Hepatocyte (in vitro differentiated cells): ENCODE measurements around the gene CRAMP1. TPM values are rescaled to one million over a fixed set of nuclear protein-coding genes. Genes with fewer than 3 reads are reported as not detected.

ENCODE experiments used
- DNase-seq: peaks from one replicate; pipeline ENCODE4 v3.0.0-alpha.2; 2016; ENCODE audit warnings: low spot score
- H2AFZ ChIP-seq: fragments of 200-600 bp; sonication (generic); 2 replicates; pipeline ENCODE4 v1.6.0; 2016; ENCODE audit warnings: antibody characterized with exemption, mild to moderate bottlenecking
- H3K27ac ChIP-seq: fragments of 200-600 bp; sonication (generic); 2 replicates; pipeline ENCODE4 v1.5.1; 2016; ENCODE audit warnings: mild to moderate bottlenecking
- H3K27me3 ChIP-seq: fragments of 200-600 bp; sonication (generic); 2 replicates; pipeline ENCODE4 v1.6.1; 2016
- H3K36me3 ChIP-seq: fragments of 200-600 bp; sonication (generic); replicated peaks from 2 replicates; pipeline ENCODE4 v1.5.1; 2016; ENCODE audit warnings: low read depth; ENCODE audit not compliant: insufficient read depth
- H3K4me1 ChIP-seq: fragments of 200-600 bp; sonication (generic); 2 replicates; pipeline ENCODE4 v1.5.1; 2016; ENCODE audit warnings: mild to moderate bottlenecking, moderate library complexity; ENCODE audit not compliant: insufficient read depth
- H3K4me2 ChIP-seq: fragments of 200-600 bp; sonication (generic); 2 replicates; pipeline ENCODE4 v1.6.0; 2016
- H3K4me3 ChIP-seq: fragments of 200-600 bp; sonication (generic); 2 replicates; pipeline ENCODE4 v1.5.1; 2016; ENCODE audit warnings: mild to moderate bottlenecking
- H3K79me2 ChIP-seq: fragments of 200-600 bp; sonication (generic); 2 replicates; pipeline ENCODE4 v1.6.0; 2017; ENCODE audit warnings: mild to moderate bottlenecking
- H3K9me2 ChIP-seq: fragments of 200-600 bp; sonication (generic); replicated peaks from 2 replicates; pipeline ENCODE4 v1.6.0; 2017; ENCODE audit warnings: mild to moderate bottlenecking; ENCODE audit not compliant: insufficient read depth
- H3K9me3 ChIP-seq: fragments of 200-600 bp; sonication (generic); 2 replicates; pipeline ENCODE4 v1.5.1; 2016; ENCODE audit warnings: low read depth, mild to moderate bottlenecking
- H4K20me1 ChIP-seq: fragments of 200-600 bp; sonication (generic); 2 replicates; pipeline ENCODE4 v1.6.0; 2016; ENCODE audit warnings: mild to moderate bottlenecking; ENCODE audit not compliant: insufficient read depth, poor library complexity, severe bottlenecking
- EZH2 ChIP-seq: fragments of 200-600 bp; sonication (generic); IDR thresholded peaks from 2 replicates; pipeline ENCODE4 v1.6.1; 2016; ENCODE audit warnings: antibody characterized with exemption, mild to moderate bottlenecking, borderline replicate concordance
- EZH2phosphoT487 ChIP-seq: fragments of 200-600 bp; sonication (generic); IDR thresholded peaks from one replicate; pipeline ENCODE4 v1.6.1; 2018; ENCODE audit warnings: antibody characterized with exemption, mild to moderate bottlenecking, low read depth, moderate library complexity; ENCODE audit not compliant: unreplicated experiment, severe bottlenecking
- WGBS: methylation state at CpG from one replicate; pipeline ENCODE4 v1.1.6; 2016; ENCODE audit warnings: low lambda C conversion rate; ENCODE audit errors: missing lambda C conversion rate; 5-methylcytosine and 5-hydroxymethylcytosine counted together
- polyA plus RNA-seq: library from polyadenylated mRNA; unstranded; fragments of >200 nt; fragmentation: Nextera tagmentation; extraction: Ambion mirVana; gene quantifications from 2 replicates; pipeline ENCODE4 v1.2.1, GENCODE V29; 2016
- total RNA-seq: library from RNA; depleted of rRNA; stranded (reverse); fragments of >200 nt; gene quantifications from 2 replicates; pipeline ENCODE4 v1.2.3, GENCODE V29; 2014
- TF ChIP-seq, protein P1 (sequence below): fragments of 200-600 bp; sonication (generic); IDR thresholded peaks from 2 replicates; pipeline ENCODE4 v1.5.1; 2016; ENCODE audit warnings: antibody characterized with exemption, mild to moderate bottlenecking; ENCODE audit not compliant: poor library complexity

CRAMP1 gene
- total and polyA plus RNA-seq, 2 experiments from 2014 or later: 6.7 to 8.2 TPM

DNA sequence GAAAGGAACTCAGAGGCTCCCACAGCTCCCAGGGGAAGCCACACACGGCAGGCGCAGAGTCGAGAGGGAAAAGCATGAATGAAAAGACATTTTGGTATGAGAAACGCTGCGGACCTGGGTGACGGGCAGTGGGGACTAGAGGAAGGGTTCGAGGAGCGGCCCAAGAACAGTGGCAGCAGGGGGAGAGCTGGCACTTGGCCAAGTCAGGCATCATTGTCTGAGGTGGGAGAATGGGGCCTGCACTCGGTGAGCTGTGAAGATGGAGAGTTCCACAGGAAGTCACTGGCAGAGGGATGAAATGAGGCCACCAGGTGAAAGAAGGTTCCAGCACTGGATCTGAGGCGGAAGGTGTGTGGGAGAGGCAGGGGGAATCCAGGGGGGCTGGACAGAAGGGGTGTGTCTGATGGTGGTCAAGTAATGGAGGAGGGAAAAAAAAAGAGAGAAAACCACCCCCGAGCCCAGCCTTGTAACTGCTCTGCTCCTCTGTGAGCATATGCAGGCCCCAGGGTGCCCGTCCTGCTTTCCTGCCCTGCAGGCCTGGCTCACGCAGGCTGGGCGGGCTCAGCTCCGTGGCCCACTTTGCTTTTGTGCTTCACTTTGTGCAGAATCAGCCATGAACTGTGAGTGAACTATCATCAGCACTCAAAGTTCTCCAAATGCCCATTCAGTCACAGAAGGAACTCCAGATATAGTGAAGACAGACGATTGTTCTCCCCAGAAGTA is 46.9 kb upstream of the CRAMP1 start:
- no peak for DNase-seq
- no peak overlapping the region for H2AFZ ChIP-seq
- no peaks in the 10 kb centered on the region for H3K36me3 ChIP-seq
- H3K27ac ChIP-seq: no peak overlapping the region
- H3K9me2 ChIP-seq: no peaks in the 10 kb centered on the region
- H4K20me1 ChIP-seq: no peaks in the 10 kb centered on the region
- H3K9me3 ChIP-seq: no peaks in the 10 kb centered on the region
- no peak overlapping the region for H3K4me3 ChIP-seq
- 89% methylated on average over 16 of the region's 16 CpGs for WGBS
- no peaks in the 10 kb centered on the region for H3K27me3 ChIP-seq
- H3K79me2 ChIP-seq: no peaks in the 10 kb centered on the region
- H3K4me2 ChIP-seq: no peak overlapping the region
- no peak for TF ChIP-seq EZH2phosphoT487
- TF ChIP-seq, protein P1, sequence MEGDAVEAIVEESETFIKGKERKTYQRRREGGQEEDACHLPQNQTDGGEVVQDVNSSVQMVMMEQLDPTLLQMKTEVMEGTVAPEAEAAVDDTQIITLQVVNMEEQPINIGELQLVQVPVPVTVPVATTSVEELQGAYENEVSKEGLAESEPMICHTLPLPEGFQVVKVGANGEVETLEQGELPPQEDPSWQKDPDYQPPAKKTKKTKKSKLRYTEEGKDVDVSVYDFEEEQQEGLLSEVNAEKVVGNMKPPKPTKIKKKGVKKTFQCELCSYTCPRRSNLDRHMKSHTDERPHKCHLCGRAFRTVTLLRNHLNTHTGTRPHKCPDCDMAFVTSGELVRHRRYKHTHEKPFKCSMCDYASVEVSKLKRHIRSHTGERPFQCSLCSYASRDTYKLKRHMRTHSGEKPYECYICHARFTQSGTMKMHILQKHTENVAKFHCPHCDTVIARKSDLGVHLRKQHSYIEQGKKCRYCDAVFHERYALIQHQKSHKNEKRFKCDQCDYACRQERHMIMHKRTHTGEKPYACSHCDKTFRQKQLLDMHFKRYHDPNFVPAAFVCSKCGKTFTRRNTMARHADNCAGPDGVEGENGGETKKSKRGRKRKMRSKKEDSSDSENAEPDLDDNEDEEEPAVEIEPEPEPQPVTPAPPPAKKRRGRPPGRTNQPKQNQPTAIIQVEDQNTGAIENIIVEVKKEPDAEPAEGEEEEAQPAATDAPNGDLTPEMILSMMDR: no peak
- TF ChIP-seq EZH2: no peak
- no peaks in the 10 kb centered on the region for H3K4me1 ChIP-seq

DNA sequence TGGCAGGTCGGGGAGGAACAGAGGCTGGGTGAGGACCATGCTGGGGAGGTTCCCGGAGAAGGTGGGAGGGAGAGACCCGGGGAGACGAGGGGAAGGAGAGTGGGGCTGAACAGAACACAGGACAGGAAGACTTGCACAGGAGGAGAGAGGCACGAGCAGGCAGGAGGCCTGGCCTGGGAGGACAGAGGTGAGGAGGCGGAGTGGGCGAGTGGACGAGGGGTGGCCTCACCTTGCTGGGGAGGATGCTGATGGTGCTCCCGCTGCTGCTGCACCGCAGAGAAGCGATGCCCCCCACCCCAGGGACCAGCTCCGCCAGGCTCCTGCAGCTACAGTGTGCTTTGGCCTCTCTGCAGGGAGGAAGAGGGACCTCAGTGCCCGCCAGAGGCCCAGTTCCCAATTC is 44.2 kb upstream of the CRAMP1 start:
- Histone ChIP-seq H3K27me3 (no peaks in the 10 kb centered on the region), H3K4me2 (no peak overlapping the region), H3K4me1 (no peaks in the 10 kb centered on the region), H3K36me3 (no peaks in the 10 kb centered on the region), H3K9me2 (no peaks in the 10 kb centered on the region), H3K79me2 (no peaks in the 10 kb centered on the region), H3K4me3 (no peak overlapping the region), H2AFZ (no peak overlapping the region), H3K27ac (no peak overlapping the region), H3K9me3 (no peaks in the 10 kb centered on the region), H4K20me1 (no peaks in the 10 kb centered on the region)
- no peak for DNase-seq
- no peak for TF ChIP-seq EZH2phosphoT487
- TF ChIP-seq, protein P1: no peak
- TF ChIP-seq EZH2: no peak
- WGBS: 92% methylated on average over 13 of the region's 13 CpGs

DNA sequence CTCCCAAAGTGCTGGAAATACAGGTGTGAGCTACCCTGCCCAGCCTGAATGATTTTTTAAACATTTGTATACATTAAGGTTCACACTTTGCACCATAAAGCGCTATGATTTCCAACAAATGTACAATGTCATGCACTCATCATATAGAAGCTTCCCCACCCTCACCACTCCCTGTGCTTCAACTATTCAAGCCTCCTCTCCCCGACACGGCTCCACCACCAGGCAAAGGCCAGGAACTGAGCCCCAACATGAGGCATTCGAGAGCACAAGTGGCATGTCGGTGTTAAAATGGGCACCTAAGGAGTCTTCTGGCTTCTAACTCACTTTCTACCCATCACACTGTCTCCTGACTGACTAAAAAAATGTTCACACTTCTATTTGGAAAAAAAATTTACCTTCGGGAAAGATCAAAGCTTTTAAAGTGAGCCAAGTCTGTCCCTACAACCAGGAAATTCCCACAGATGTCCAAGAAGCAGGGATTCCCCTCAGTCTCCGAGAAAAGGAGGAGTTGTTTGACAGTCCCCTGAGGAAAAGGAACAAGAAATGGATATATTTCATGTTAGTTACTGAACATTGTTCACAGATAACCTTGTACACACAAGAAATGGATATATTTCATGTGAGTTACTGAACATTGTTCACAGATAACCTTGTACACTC is 41.0 kb upstream of the CRAMP1 start:
- H3K4me2 ChIP-seq: no peak overlapping the region
- H3K9me2 ChIP-seq: no peaks in the 10 kb centered on the region
- H2AFZ ChIP-seq: no peak overlapping the region
- no peak overlapping the region for H3K4me3 ChIP-seq
- H3K27ac ChIP-seq: no peak overlapping the region
- H3K79me2 ChIP-seq: no peaks in the 10 kb centered on the region
- H4K20me1 ChIP-seq: no peaks in the 10 kb centered on the region
- TF ChIP-seq EZH2 (no peak), EZH2phosphoT487 (no peak)
- TF ChIP-seq, protein P1: no peak
- H3K9me3 ChIP-seq: no peaks in the 10 kb centered on the region
- no peaks in the 10 kb centered on the region for H3K27me3 ChIP-seq
- H3K36me3 ChIP-seq: no peaks in the 10 kb centered on the region
- no peak for DNase-seq
- WGBS: 87% methylated on average over 7 of the region's 7 CpGs
- H3K4me1 ChIP-seq: no peaks in the 10 kb centered on the region
